Stimulated activated CD4-positive, alpha-beta T cell treated with anti-CD3 and anti-CD28 coated beads, Interleukin-2, amount 100 ng/mL, for 24 hours (primary cell): ENCODE measurements around the gene MOV10L1.
A peak's percentile ranks its signal among the peaks of the same experiment; 100 is the strongest.

Source experiments
- DNase-seq, 2 donors: peaks; one replicate each; pipeline ENCODE4 v3.0.0-alpha.2; 2020

MOV10L1 gene

DNA sequence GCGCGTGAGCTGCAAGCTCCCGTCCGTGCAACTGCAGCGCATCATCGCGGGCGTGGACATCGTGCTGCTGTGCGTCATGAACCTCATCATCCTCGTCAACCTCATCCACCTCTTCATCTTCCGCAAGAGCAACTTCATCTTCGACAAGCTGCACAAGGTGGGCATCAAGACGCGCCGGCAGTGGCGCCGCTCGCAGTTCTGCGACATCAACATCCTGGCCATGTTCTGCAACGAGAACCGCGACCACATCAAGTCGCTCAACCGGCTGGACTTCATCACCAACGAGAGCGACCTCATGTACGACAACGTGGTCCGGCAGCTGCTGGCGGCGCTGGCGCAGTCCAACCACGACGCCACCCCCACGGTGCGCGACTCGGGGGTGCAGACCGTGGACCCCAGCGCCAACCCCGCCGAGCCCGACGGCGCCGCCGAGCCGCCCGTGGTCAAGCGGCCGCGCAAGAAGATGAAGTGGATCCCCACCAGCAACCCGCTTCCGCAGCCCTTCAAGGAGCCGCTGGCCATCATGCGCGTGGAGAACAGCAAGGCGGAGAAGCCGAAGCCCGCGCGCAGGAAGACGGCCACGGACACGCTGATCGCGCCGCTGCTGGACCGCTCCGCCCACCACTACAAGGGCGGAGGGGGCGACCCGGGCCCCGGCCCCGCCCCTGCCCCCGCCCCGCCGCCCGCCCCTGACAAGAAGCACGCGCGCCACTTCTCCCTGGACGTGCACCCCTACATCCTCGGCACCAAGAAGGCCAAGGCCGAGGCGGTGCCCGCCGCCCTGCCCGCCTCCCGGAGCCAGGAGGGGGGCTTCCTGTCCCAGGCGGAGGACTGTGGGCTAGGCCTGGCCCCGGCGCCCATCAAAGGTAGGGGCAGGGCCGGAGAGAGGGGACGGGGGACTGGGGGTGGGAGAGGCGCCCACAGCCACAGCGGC lies 88.0 kb downstream of the MOV10L1 start:
- no peak for DNase-seq

DNA sequence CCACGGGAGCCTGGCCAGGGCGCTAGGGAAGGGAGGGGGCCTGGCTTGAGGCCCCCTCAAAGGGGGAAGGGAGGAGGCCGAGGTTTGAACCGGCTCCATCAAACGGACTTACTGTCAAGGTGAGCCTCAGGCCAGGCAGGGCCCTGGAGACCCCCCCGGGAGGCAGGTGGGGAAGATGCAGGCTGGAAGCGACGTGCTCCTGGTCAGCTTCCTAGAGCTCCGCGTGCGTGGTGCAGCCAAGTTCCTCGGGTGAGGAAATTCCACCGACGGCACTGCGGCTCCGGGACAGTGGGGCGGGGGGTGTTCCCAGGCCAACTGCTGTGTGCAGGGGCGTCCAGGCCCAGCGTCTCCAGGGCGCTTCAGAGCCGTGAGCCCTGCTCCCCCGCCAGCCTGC lies 88.7 kb downstream of the MOV10L1 start:
- DNase-seq, result no peak

DNA sequence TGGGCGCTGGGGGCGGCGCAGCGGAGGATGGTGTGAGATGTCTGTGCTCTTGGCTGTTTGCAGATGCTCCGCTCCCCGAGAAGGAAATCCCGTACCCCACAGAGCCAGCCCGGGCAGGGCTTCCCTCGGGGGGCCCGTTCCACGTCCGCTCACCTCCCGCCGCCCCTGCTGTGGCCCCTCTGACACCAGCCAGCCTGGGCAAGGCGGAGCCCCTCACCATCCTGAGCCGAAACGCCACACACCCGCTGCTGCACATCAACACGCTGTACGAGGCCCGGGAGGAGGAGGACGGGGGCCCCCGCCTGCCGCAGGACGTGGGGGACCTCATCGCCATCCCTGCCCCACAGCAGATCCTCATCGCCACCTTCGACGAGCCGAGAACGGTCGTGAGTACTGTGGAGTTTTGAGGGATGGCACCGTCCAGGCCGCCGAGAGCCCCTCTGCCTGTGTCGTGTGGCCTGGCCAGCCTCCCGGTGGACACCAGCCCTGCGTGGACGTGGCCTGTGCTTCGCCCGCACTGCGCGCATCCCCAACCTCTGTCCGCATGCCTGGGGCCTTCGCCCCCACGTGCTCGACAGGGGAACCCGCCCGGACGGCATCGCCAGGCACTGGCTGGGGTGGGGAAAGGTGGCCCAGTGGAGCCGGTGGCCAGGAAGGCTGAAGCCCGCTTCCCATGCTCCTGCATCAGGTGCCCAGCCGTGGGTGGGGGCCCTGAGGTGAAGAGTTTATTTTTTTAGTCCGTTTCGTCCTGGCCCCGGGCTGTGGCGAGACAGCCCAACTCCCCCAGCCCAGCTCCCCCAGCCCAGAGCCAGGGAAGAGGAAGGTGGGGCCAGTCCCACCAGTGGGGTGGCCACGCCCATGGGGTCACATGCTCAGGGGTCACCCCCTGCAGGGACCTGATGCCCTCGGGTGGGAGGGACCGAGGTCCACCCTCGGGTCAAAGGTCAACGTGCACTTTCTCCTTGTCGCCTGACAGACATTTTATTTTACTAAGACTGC lies 89.4 kb downstream of the MOV10L1 start:
- DNase-seq, result peak in 1 of 2 donors; percentile 16

- no peak for DNase-seq
These were observed 90.3 kb downstream of the MOV10L1 start for GRCh38 chr22:50179937-50180726.

DNA sequence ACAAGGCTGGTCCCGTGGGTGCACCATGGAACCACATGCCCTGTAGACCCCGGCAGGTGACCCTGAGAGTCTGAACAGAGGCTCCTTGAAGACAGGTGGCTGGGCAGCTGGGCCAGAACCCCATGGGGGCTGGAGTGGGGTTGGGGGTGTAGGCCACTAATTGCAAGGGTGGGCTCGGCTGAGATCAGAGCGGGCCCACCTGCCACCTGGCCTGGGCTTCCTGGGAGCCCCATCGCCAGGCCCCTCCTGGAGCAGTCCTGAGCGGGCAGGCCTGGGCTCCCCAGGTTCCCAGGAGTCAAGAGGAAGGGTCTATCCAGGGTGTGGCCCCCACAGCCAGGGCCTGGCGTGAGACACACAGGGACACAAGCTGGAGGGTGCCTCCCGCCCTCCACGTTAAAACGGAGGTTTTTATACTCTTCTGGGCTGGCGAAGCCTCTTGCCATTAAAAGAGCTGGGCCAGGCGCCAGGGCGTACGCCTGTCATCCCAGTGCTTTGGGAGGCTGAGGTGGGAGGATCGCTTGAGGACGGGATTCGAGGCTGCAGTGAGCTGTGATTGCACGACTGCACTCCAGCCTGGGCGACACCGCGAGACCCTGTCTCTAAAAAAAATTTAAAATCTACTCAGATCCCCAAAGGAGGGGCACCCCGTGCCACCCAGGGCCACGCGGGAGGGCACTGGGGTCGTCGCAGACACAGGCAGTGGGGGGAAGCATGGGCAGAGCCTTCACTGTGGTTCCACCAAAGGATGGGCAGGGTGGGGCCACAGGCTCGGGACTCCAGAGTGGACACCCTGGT lies 91.1 kb downstream of the MOV10L1 start:
- DNase-seq, result no peak

GRCh38 chr22:50182176-50183081 lies 92.6 kb downstream of the MOV10L1 start:
- no peak for DNase-seq

- DNase-seq, result no peak
These were observed 93.5 kb downstream of the MOV10L1 start for GRCh38 chr22:50183141-50183971.

GRCh38 chr22:50184004-50184901 lies 94.4 kb downstream of the MOV10L1 start:
- no peak for DNase-seq

GRCh38 chr22:50184902-50185374 lies 95.1 kb downstream of the MOV10L1 start:
- no peak for DNase-seq

GRCh38 chr22:50185375-50186087 lies 95.7 kb downstream of the MOV10L1 start, which contains the start of gene TRABD:
Gene TRABD (plus strand): TSS chr22:50185913. CDS start chr22:50193061, 7,148 bp downstream.
- peak; percentile 88 to 90 for DNase-seq

GRCh38 chr22:50186181-50186714 lies 96.4 kb downstream of the MOV10L1 start:
- DNase-seq, result no peak

- no peak for DNase-seq
These were observed 97.1 kb downstream of the MOV10L1 start for GRCh38 chr22:50186761-50187523.

- DNase-seq, result no peak
These were observed 98.5 kb downstream of the MOV10L1 start for GRCh38 chr22:50188356-50188755.

GRCh38 chr22:50189184-50189848 lies 99.5 kb downstream of the MOV10L1 start:
- no peak for DNase-seq

GRCh38 chr22:50189849-50190181 lies 100.0 kb downstream of the MOV10L1 start:
- DNase-seq, result no peak
